Measurements from ENCODE around the gene DNAH1.
A peak's percentile ranks its signal among the peaks of the same experiment; 100 is the strongest.

The DNAH1 gene

GRCh38 chr3:52291508-52292181 lies 24.5 kb upstream of the DNAH1 start:
- no peak for DNase-seq

DNA sequence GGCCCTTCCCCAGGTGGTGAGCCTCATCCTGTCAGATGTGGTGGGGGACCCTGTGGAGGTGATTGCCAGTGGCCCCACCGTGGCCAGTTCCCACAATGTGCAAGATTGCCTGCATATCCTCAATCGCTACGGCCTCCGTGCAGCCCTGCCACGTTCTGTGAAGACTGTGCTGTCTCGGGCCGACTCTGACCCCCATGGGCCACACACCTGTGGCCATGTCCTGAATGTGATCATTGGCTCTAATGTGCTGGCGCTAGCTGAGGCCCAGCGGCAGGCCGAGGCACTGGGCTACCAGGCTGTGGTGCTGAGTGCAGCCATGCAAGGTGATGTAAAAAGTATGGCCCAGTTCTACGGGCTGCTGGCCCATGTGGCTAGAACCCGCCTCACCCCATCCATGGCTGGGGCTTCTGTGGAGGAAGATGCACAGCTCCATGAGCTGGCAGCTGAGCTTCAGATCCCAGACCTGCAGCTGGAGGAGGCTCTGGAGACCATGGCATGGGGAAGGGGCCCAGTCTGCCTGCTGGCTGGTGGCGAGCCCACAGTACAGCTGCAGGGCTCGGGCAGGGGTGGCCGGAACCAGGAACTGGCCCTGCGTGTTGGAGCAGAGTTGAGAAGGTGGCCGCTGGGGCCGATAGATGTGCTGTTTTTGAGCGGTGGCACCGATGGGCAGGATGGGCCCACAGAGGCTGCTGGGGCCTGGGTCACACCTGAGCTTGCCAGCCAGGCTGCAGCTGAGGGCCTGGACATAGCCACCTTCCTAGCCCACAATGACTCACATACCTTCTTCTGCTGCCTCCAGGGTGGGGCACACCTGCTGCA lies 23.7 kb upstream of the DNAH1 start:
- DNase-seq = no peak

- no peak for DNase-seq
These were observed 22.4 kb upstream of the DNAH1 start for GRCh38 chr3:52293491-52294319.

DNA sequence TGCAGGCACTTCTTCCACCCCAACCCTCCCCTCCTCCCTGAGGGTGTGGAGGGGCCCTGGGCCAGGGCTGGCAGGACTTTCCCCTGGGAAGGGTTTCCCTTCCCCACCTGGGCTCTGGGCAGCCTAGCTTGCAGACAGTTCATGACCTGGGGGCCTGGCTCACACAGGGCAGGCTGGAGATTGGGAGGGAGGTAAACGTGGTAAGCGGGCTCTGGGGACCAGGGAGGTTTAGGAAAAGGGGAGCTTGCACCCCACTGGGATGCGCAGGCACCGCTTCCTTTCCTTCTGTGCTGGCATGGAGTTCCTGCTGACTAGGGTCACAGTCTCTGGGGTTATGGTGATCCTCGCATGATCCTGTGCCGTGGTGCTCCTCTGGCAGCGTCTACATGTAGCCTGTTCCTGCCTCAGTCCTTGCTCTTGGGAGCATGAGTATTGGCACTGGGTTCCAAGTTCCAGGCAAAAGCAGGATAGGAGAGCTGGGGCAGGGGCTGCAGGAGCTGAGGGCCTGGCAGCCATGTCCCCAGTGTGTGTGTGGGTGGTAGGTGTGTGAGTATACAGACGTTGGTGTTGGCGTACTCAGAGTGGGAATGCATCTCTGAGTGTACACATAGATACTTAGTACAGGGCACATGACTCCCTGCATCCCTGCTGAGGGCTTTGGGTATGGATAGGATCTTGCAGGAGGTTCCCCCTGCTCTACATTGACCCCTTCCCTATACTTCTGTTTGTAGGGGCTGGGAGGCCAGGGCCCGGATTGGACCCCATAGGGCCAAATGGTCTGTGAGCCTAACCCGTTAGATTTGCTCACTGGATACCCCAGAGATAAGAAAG lies 21.6 kb upstream of the DNAH1 start:
- DNase-seq = no peak

DNA sequence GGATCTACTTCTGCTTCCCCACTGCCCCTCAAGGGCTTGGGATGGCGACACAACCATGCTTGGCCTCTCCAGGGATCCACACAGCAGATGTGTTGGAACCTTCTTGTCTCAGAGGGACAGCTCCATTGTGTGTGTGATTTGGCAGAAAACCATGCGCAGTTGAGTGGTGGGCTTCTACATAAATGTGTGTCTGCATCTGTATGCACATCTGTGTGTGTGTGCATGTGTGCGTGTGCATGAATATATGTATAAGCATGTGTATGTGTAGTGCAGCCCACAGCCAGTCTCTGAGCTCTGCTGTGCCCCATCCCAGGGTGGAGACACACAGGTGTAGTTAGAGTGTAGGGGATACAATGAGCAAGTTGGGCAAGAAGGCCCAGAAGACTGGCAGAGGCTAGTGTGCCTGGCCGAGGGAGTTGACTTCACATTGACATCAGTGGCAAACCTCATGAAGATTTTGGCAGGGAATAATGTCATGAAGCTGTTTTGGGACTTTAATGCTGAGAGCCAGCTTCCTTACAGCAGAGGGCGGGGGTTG lies 20.4 kb upstream of the DNAH1 start:
- DNase-seq = no peak

- no peak for DNase-seq
These were observed 18.6 kb upstream of the DNAH1 start for GRCh38 chr3:52297242-52298148.

DNA sequence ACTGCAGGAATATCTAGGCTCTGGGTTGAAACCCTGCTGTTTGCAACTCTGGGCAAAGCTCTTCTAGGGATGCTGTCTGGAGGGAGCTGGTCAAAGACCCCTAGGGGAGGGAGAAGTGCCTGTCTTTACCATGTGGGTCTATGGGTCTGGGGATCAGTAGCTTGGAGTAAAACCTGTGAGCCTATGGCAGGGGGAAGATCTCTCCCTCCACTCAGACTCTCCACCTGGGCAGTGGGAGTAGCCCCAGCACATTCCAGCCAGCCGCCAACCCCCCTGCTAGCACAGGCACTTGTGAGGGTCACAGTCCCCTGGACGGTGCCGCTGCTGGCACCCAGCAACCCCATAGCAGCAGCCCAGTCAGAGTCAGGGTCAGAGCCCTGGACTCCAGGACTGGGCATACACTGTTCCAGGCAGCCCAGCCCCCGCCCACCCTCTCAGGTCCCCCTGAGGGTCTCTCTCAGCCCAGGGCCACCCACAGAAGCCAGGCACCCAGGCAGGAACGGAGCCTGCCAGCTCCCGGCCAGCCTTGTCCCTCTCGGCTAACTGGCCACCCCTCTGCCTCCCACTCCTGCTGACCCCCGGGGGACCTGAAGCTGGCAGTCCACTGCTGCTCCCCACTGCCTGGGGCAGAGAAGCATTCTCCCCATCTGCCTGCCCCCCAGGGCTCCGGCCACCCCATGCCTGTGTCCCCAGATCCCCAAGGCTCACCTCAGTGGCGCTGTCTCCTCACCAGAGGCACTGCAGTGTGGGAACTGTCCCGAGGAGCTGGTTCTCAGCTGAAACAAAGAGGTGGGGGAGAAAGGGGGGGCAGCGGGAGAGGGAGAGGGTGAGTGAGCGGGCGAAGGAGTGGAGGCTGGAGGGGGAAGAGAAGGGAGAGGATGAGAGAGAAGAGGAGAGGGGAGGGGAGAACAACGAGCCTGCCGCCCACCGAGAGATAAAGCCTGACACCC lies 17.7 kb upstream of the DNAH1 start:
- no peak for DNase-seq

DNA sequence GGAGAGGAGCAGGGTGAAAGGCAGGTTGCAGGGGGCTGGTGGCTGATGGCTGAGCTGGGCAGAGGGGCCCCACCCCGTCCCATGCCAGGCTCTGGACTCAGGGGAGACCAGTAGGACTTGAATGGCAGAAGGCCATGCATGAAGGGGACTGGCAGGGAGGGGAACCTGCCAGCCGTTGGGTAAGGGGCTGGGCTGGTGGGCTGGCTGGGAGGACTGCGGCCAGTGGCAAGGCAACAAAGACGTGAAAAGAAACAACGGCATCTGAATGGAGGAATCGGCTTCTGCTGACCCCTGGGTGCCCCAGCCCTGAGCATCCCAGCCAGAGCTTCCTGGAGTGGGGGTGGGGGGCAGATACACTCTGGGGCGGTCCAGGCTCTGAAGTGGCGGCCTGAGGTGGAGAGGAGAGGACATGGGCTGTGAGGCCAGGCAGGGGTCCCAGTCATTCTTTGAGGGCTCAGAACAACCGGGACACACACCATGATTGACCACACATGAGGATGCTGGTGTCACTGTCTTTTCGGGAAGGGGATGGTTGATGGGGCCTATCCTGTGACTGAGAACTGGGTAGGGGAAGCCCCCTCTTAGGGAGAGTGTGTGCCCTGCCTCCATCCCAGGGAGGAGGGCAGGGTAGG lies 16.8 kb upstream of the DNAH1 start:
- DNase-seq = no peak

- DNase-seq = no peak
These were observed 16.1 kb upstream of the DNAH1 start for GRCh38 chr3:52299879-52300611.

DNA sequence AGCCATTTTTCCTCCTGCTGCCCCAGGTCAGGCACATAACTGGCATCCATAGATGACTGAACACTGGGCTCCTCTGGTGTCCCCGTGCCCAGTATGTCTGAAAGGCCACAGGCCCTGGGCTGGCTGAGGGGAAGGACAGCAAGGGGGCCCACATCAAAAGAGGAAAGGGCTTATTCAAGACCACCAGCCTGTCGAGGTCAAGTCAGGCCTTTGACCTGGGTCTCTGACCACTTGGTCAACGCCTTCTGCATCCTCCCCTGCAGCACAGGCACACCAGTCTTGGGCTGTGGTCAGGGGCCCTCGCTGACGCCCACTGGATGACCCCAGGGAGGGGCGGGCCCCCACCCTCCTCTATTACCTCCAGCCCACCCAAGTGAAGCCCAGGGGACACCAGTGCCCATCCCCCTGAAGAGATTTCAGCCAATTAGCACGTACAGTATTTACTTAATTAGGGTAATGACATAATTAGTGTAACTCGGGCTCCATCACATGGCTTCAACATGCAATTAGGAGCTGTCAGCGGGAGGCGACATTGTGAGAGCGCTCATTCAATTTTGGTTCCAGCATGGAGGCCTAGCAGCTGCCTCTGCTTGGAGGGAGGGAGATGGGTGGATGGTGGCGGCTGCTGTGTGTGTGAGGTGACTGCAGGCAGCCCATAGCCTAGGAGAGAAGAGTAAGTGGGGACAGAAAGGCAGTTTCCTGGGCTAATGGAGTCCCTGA lies 13.5 kb upstream of the DNAH1 start:
- DNase-seq = peak; percentile 7

DNA sequence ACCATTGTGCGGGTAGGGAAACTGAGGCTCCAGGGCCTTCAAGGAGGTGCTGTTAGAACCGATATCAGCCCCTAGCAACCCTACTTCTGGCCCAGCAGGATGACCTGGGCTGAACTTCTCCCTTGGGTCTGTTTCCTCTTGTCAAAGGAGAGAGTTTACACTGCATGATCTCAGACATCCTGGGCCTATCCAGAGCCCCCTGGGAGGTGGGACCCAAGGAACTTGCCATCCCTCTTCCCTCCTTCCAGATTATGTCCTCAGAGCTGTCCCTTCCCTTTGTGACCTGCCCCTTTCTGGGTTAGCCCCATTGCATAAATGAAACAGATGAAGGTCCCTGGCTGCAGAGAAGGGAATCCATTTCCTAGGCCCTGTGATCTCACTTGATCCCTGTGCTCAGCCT lies 12.3 kb upstream of the DNAH1 start:
- DNase-seq = no peak

DNA sequence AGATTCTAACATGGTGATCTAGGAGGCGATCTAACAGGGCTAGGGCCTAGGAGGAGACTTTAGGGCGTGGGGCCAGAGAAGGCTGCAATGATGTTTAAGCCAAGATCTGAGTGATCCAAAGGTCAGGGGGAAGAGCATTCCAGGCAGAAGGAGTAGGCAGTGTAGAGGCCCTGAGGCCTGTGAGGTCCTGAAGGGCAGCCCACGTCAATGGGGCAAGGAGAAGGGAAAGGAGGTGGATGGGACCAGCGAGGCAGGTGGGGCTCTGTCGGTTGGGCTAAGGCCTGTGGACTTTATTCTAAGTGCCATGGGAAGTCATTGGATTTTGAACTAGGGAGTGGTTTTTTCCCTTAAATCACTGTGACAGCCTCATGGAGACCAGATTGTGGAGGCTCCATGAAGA lies 10.2 kb upstream of the DNAH1 start:
- DNase-seq = no peak

DNA sequence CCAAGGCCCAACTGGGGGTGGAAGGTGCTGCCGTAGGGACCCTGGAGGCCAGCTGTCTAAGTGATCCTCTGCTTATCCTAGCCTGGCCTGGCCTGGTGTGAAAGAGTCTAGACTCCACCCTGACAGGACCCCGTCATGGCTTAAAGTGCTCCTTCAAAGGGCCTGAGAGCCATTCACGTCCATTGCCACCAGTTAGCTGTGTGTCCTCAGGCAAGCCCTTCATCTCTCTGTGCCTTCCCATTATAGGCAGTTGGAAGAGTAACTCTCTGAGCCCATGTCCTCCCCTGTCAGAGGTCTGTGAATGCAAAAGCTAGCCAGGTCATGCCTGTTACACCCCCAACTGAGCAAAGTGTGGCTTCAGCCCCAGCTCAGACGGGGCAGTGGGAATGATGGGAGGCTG lies 9.1 kb upstream of the DNAH1 start:
- DNase-seq = no peak

GRCh38 chr3:52308308-52308707 lies 7.8 kb upstream of the DNAH1 start:
- DNase-seq = no peak

DNA sequence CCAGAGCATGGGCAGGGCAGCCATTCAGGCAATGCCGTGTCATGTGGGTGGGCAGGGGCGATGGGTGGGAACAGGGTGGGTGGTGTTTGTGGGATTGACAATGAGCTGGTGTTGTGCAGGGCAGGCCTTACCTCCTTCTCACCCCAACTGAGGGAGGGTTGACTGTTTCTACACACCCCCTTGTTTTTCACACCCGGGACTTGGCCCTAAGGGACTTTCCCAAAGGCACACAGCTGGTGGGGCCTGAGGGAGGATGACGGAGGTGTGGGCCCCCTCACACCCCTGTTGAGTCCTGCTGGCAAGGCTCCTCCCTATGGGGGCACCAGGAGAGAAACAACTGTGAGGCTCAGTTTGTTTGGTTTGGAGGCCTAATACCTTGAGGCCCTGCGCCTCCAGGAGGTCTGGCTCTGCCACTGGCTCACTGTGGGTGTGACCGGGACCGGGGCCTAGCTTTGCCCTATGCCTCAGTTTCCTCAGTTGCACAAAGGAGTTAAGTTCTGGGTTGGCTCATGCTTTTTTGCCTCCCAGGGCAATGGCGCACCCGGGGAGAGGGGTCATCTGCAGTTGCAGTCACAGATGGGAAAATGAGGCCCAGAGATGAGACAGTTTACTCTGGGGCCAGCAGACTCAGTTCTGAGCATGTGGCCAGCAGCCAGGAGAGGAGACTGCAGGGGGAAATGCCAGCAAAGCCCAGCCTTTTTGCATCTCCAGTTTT lies 5.1 kb upstream of the DNAH1 start:
- DNase-seq = no peak

DNA sequence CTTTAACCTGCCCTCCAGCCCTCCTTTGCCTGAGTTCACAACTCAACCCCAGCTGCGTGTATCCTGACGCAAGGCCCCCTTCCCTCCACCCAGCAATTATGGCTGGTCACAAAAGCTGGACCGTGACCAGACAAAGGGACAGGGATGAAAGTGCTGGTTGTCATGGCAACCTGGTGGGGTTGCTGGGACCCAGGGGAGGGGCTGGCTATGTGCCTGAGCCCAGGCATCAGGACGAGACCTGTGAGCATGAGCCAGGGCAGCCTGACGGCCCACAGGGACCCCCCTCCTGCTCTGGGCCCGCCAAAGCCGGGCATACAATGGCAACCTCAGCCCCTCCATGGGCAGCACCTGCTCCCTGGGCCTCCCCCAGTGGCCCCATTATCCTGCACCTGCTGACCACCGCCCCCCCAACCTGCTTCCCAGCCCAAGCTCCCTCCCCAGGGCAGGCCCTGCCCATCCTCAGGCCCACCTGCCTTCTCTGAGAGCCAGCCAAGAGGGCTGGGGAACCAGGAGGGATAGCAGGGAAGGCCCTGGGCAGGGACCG lies 4.5 kb upstream of the DNAH1 start:
- peak; percentile 90 for DNase-seq

- DNase-seq = no peak
These were observed 2.8 kb upstream of the DNAH1 start for GRCh38 chr3:52313188-52313773.
